Keratinocyte (primary cell): ENCODE measurements around the gene ELMO2. TPM values are rescaled to one million over a fixed set of nuclear protein-coding genes. Genes with fewer than 3 reads are reported as not detected.

Experiments
- DNase-seq: peaks from one replicate; pipeline ENCODE4 v3.0.0-alpha.2; 2011; ENCODE audit warnings: low read depth, missing footprints, low spot score
- FAIRE-seq: peaks from 2 replicates; lab custom pipeline; 2011; peaks lifted over from hg19 to GRCh38; lab: Jason Lieb, UNC
- H2AFZ ChIP-seq: 2 replicates; pipeline ENCODE4 v1.6.0; 2012; ENCODE audit warnings: low read length, control low read depth, inconsistent platforms; ENCODE audit not compliant: control insufficient read depth
- H3K27ac ChIP-seq: 2 replicates; pipeline ENCODE4 v1.5.1; 2011; ENCODE audit warnings: low read length; ENCODE audit not compliant: control insufficient read depth, insufficient read depth
- H3K27me3 ChIP-seq: 3 replicates; pipeline ENCODE4 v1.6.0; 2011; ENCODE audit warnings: low read length; ENCODE audit not compliant: control insufficient read depth, insufficient read depth; ENCODE audit errors: extremely low read depth
- H3K36me3 ChIP-seq, 2 experiments: 2 replicates in 1 of 2; 3 replicates in 1 of 2; pipeline ENCODE4 v1.5.1; 2011; ENCODE audit warnings: low read length in 2 of 2, mild to moderate bottlenecking in 1 of 2; ENCODE audit not compliant: control insufficient read depth in 2 of 2, insufficient read depth in 2 of 2; ENCODE audit errors: extremely low read depth in 1 of 2
- H3K4me1 ChIP-seq: 3 replicates; pipeline ENCODE4 v1.5.1; 2011; ENCODE audit warnings: low read length; ENCODE audit not compliant: control insufficient read depth, insufficient read depth; ENCODE audit errors: extremely low read depth
- H3K4me2 ChIP-seq: 3 replicates; pipeline ENCODE4 v1.6.0; 2011; ENCODE audit warnings: low read depth, low read length; ENCODE audit not compliant: control insufficient read depth, insufficient read depth; ENCODE audit errors: extremely low read depth
- H3K4me3 ChIP-seq, 3 experiments: fragments of 200-600 bp in 1 of 3; sonication (generic) in 1 of 3; 2 replicates in 2 of 3; 3 replicates in 1 of 3; pipeline ENCODE4 v1.5.1; 2011 to 2016; ENCODE audit warnings: low read length in 3 of 3, mild to moderate bottlenecking in 3 of 3, control low read depth in 2 of 3, inconsistent platforms in 1 of 3, low read depth in 1 of 3, mixed read lengths in 1 of 3, mixed run types in 1 of 3, moderate library complexity in 1 of 3; ENCODE audit not compliant: control insufficient read depth in 2 of 3, insufficient read depth in 2 of 3; ENCODE audit errors: extremely low read depth in 1 of 3
- H3K79me2 ChIP-seq: 2 replicates; pipeline ENCODE4 v1.6.0; 2012; ENCODE audit warnings: low read length; ENCODE audit not compliant: control insufficient read depth, insufficient read depth
- H3K9ac ChIP-seq: 3 replicates; pipeline ENCODE4 v1.6.0; 2011; ENCODE audit warnings: low read length; ENCODE audit not compliant: control insufficient read depth, insufficient read depth; ENCODE audit errors: extremely low read depth
- H3K9me1 ChIP-seq: 3 replicates; pipeline ENCODE4 v1.6.0; 2011; ENCODE audit warnings: low read length; ENCODE audit not compliant: control insufficient read depth, insufficient read depth; ENCODE audit errors: extremely low read depth
- H3K9me3 ChIP-seq: 2 replicates; pipeline ENCODE4 v1.5.1; 2012; ENCODE audit warnings: low read depth, low read length; ENCODE audit not compliant: control insufficient read depth
- H4K20me1 ChIP-seq: 3 replicates; pipeline ENCODE4 v1.6.0; 2011; ENCODE audit warnings: low read length; ENCODE audit not compliant: control insufficient read depth, insufficient read depth; ENCODE audit errors: extremely low read depth
- EZH2 ChIP-seq: IDR thresholded peaks from one replicate; pipeline ENCODE4 v1.6.1; 2012; ENCODE audit warnings: inconsistent platforms, mild to moderate bottlenecking, low read length, moderate library complexity
- dilution Hi-C: fragments of 300-500 bp; cut with MboI; formaldehyde crosslinking; loops from one replicate; pipeline ENCODE4 v1.7.0; 2020; ENCODE audit warnings: low sequenced_read_pairs; ENCODE audit not compliant: extremely low pct_ligation_motif_present
- polyA plus RNA-seq, 5 experiments: library from polyadenylated mRNA; depleted of rRNA in 3 of 5; stranded (reverse) in 3 of 5; stranded (forward) in 1 of 5; unstranded in 1 of 5; fragments of >200 nt; gene quantifications; 1 replicate in 1 of 5; 2 replicates in 3 of 5; 3 replicates in 1 of 5; pipeline versions ENCODE4 v1.2.1 to v1.2.3, GENCODE V29; 2011 to 2012; ENCODE audit warnings: missing spikeins in 2 of 5, low read depth in 1 of 5, low replicate concordance in 1 of 5
- TF ChIP-seq, protein P1 (sequence below), 3 experiments: IDR thresholded peaks in 1 of 3; conservative IDR thresholded peaks in 1 of 3; optimal IDR thresholded peaks in 1 of 3; 2 replicates in 2 of 3; 3 replicates in 1 of 3; pipeline versions ENCODE3 to v1.5.1; 2011; ENCODE audit warnings: low read length in 3 of 3, mild to moderate bottlenecking in 3 of 3, moderate library complexity in 2 of 3, control low read depth in 1 of 3, inconsistent platforms in 1 of 3; ENCODE audit not compliant: insufficient read depth in 2 of 3; ENCODE audit errors: extremely low read depth in 1 of 3

Gene ELMO2
- polyA plus RNA-seq, 1 donor (not counting 4 experiments of a cell fraction or from before 2014, with no cell fraction given) = 28.5 TPM

DNA sequence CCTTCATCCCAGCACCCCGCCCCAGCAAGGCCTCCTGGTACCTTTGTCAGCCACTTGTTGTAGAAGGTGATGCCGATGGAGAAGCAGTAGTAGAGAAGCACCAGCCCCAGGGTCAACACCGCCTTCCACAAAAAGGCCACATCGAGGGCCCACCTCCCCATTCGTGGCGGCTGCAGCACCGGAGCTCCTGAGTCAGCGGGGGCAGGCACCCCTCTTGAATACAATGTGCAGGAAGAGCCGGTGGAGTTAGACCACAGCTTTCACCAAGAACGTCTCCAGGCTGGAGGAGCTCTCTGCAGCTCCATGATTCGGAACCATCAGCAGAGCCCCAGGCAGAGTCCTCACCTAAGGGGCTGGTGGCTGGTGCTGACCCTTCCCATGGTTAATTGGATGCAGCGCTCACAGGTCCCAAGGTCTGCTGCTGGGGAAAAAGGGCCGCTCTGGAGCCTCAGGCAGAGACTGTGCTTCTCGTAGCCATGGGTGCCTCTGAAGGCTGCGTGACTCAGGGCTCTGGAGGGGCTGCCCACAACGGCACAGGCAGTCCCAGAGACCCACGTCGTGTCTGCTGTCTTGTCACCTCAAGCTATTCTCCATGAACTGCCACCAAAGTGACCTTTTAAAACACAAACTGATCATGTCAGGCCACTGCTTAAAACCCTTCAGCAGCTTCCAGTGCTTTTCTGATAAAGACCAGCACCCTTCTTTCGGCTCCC is 47.9 kb downstream of the ELMO2 start:
- no peaks in the 10 kb centered on the region for H3K27me3 ChIP-seq
- FAIRE-seq (no peak), DNase-seq (no peak)
- no peak overlapping the region for H3K4me3 ChIP-seq
- no peak overlapping the region for H3K4me2 ChIP-seq
- dilution Hi-C loops = no loop called here
- no peak overlapping the region for H3K9ac ChIP-seq
- H3K9me1 ChIP-seq = no peaks in the 10 kb centered on the region
- no peak overlapping the region for H3K27ac ChIP-seq
- no peaks in the 10 kb centered on the region for H4K20me1 ChIP-seq
- peaks cover 4% of the 10 kb centered on the region for H3K4me1 ChIP-seq
- peaks cover 14 to 17% of the 10 kb centered on the region in 2 experiments for H3K36me3 ChIP-seq
- no peaks in the 10 kb centered on the region for H3K9me3 ChIP-seq
- peaks cover 15% of the 10 kb centered on the region for H3K79me2 ChIP-seq
- H2AFZ ChIP-seq = no peak overlapping the region
- TF ChIP-seq, protein P1, sequence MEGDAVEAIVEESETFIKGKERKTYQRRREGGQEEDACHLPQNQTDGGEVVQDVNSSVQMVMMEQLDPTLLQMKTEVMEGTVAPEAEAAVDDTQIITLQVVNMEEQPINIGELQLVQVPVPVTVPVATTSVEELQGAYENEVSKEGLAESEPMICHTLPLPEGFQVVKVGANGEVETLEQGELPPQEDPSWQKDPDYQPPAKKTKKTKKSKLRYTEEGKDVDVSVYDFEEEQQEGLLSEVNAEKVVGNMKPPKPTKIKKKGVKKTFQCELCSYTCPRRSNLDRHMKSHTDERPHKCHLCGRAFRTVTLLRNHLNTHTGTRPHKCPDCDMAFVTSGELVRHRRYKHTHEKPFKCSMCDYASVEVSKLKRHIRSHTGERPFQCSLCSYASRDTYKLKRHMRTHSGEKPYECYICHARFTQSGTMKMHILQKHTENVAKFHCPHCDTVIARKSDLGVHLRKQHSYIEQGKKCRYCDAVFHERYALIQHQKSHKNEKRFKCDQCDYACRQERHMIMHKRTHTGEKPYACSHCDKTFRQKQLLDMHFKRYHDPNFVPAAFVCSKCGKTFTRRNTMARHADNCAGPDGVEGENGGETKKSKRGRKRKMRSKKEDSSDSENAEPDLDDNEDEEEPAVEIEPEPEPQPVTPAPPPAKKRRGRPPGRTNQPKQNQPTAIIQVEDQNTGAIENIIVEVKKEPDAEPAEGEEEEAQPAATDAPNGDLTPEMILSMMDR (optimal IDR thresholded peaks at IDR 0.05 in 1 of 3, IDR thresholded peaks at IDR 0.05 in 1 of 3, conservative IDR thresholded peaks at IDR 0.05 in 1 of 3; ENCODE audit: extremely low read depth in 1 of 3, insufficient read depth in 2 of 3, low read length in 3 of 3) = no peak
- TF ChIP-seq EZH2 = no peak

DNA sequence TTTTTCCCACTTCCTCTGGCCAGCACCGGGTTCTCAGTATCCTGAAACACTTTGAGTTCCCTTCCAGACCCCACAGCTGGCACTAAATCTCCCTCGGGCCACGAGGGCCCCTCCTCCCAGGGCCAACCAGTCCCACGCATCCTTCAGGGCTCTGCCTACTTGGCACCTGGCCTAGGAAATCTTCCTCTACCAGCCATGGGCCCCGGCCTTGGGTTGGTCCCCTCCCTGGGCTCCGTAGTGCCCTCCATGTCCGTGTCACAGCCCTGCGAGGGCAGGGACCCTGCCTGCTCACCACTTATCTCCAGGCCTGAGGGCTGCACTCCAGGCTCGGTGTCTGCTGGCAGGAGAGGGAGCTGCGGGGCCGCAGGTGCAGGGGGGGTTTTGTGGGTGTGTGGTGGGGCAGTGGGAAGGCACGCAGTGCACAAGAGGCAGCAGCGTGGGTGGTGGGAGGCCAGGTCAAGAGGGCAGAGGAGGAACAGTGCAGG is 49.3 kb downstream of the ELMO2 start:
- Histone ChIP-seq H4K20me1 (no peaks in the 10 kb centered on the region), H3K4me1 (no peaks in the 10 kb centered on the region), H3K9ac (no peak overlapping the region), H3K27ac (no peak overlapping the region), H3K9me3 (no peaks in the 10 kb centered on the region), H3K4me2 (no peak overlapping the region), H3K4me3 (no peak overlapping the region), H3K9me1 (no peaks in the 10 kb centered on the region), H3K36me3 (peaks cover 13% of the 10 kb centered on the region in 2 experiments), H3K27me3 (no peaks in the 10 kb centered on the region), H2AFZ (no peak overlapping the region), H3K79me2 (peaks cover 4% of the 10 kb centered on the region)
- FAIRE-seq (no peak), DNase-seq (no peak)
- TF ChIP-seq, protein P1 (optimal IDR thresholded peaks at IDR 0.05 in 1 of 3, IDR thresholded peaks at IDR 0.05 in 1 of 3, conservative IDR thresholded peaks at IDR 0.05 in 1 of 3; ENCODE audit: extremely low read depth in 1 of 3, insufficient read depth in 2 of 3, low read length in 3 of 3) = no peak
- no peak for TF ChIP-seq EZH2
- dilution Hi-C loops = no loop called here
